K562 (cell line): ENCODE measurements around the gene TOM1L2. TPM values are rescaled to one million over a fixed set of nuclear protein-coding genes. Genes with fewer than 3 reads are reported as not detected.

Experiments used
- CEBPZ ChIP-seq: fragments of 150-350 bp; IDR thresholded peaks from 2 replicates; pipeline ENCODE4 v1.6.1; 2014; ENCODE audit warnings: low read depth, mild to moderate bottlenecking, low read length, borderline replicate concordance
- DNMT1 ChIP-seq: fragments of 450-650 bp; IDR thresholded peaks from 2 replicates; pipeline ENCODE4 v1.6.1; 2016; ENCODE audit warnings: antibody characterized with exemption, mild to moderate bottlenecking
- E2F8 ChIP-seq: fragments of 450-650 bp; IDR thresholded peaks from 2 replicates; pipeline ENCODE4 v1.7.1; 2018; ENCODE audit warnings: mild to moderate bottlenecking, low read depth; ENCODE audit not compliant: partially characterized antibody
- GATAD2A ChIP-seq: fragments of 450-650 bp; IDR thresholded peaks from 2 replicates; pipeline ENCODE4 v1.6.1; 2017
- GMEB1 ChIP-seq: fragments of 250-450 bp; sonication (Bioruptor Pico); IDR thresholded peaks from 2 replicates; pipeline ENCODE4 v1.4.0; 2020; ENCODE audit warnings: mild to moderate bottlenecking
- HDAC1 ChIP-seq, 2 experiments: fragments of 450-650 bp; IDR thresholded peaks; 2 replicates each; pipeline ENCODE4 v1.6.1; 2016 to 2017; ENCODE audit warnings: inconsistent platforms in 1 of 2, mild to moderate bottlenecking in 1 of 2, moderate library complexity in 1 of 2
- HMG20A ChIP-seq: fragments of 450-650 bp; formaldehyde crosslinking; conservative IDR thresholded peaks from 2 replicates; pipeline ENCODE4 v1.4.0; 2020; ENCODE audit warnings: mild to moderate bottlenecking, mixed read lengths
- NR0B1 ChIP-seq: fragments of 450-650 bp; IDR thresholded peaks from one replicate; pipeline ENCODE4 v1.6.1; 2018; ENCODE audit warnings: mild to moderate bottlenecking, moderate library complexity; ENCODE audit not compliant: partially characterized antibody
- POLR2G ChIP-seq: fragments of 200-400 bp; formaldehyde crosslinking; IDR thresholded peaks from 2 replicates; pipeline ENCODE4 v1.6.1; 2017; ENCODE audit warnings: low read depth, mild to moderate bottlenecking, antibody characterized with exemption, low read length, moderate library complexity
- SAFB2 ChIP-seq: fragments of 200-400 bp; formaldehyde crosslinking; IDR thresholded peaks from 2 replicates; pipeline ENCODE4 v1.6.1; 2018; ENCODE audit warnings: borderline replicate concordance, low read length, low read depth, moderate library complexity; ENCODE audit not compliant: severe bottlenecking
- SMARCA4 ChIP-seq: fragments of 450-650 bp; IDR thresholded peaks from 2 replicates; pipeline ENCODE4 v1.6.1; 2016
- XRCC5 ChIP-seq: fragments of 200-400 bp; formaldehyde crosslinking; IDR thresholded peaks from 2 replicates; pipeline ENCODE4 v1.6.1; 2017; ENCODE audit warnings: low read depth, mild to moderate bottlenecking, low read length
- ZBTB49 ChIP-seq: sonication (generic); formaldehyde crosslinking; IDR thresholded peaks from 2 replicates; pipeline ENCODE4 v1.8.0; 2022; ENCODE audit warnings: missing genetic modification reagents, mild to moderate bottlenecking, borderline replicate concordance
- polyA plus RNA-seq, 8 experiments: library from polyadenylated mRNA; depleted of rRNA in 4 of 8; stranded (reverse) in 5 of 8; unstranded in 3 of 8; fragments of >200 nt; fragmentation: Nextera tagmentation in 2 of 8; fragmentation: Illumina TruSeq in 1 of 8; extraction: Ambion mirVana in 2 of 8; extraction: Trizol in 1 of 8; gene quantifications; 2 replicates each; pipeline versions ENCODE4 v1.2.1 to v1.2.3, GENCODE V29; 2011 to 2014; ENCODE audit warnings: inconsistent platforms in 1 of 8, missing spikeins in 1 of 8
- total RNA-seq, 7 experiments: library from RNA; depleted of rRNA in 6 of 7; stranded (reverse); fragments of >200 nt in 6 of 7; fragmentation: Illumina TruSeq in 2 of 7; extraction: Trizol in 2 of 7; gene quantifications; 2 replicates each; pipeline versions ENCODE4 v1.2.1 to v1.2.3, GENCODE V29; 2011 to 2021; ENCODE audit warnings: low replicate concordance in 1 of 7

Gene TOM1L2
- total and polyA plus RNA-seq, 9 of the 15 experiments (the other 6 are each of a cell fraction or from before 2014, with no cell fraction given), result 0.07 to 6.0 (median 2.5) TPM

GRCh38 chr17:17849845-17850373 lies 122.3 kb downstream of the TOM1L2 start (continued):
- TF ChIP-seq GMEB1 (CRISPR knock-in tag), result no peak
- TF ChIP-seq HMG20A, result no peak
- TF ChIP-seq GATAD2A, result no peak
- TF ChIP-seq SMARCA4, result peak; percentile 58; the same call in 1 of the 2 replicates
- TF ChIP-seq NR0B1, result no peak
- no peak for TF ChIP-seq DNMT1
- no peak for TF ChIP-seq POLR2G
- no peak for TF ChIP-seq SAFB2
- TF ChIP-seq E2F8, result no peak
- no peak for TF ChIP-seq CEBPZ
- no peak for TF ChIP-seq XRCC5
- peak in 1 of 2 experiments; percentile 55; a peak in 1 of 4 replicates for TF ChIP-seq HDAC1 (IDR thresholded peaks at IDR 0.05)
- no peak for TF ChIP-seq ZBTB49 (CRISPR knock-in tag)
